Posterior cingulate gyrus (tissue), 11 donors: Measurements from ENCODE around the gene BTBD9.

Experiments used
- DNase-seq, 10 donors: peaks; one replicate each; pipeline versions ENCODE4 v3.0.0 to v3.0.0-alpha.2; 2020 to 2021; ENCODE audit warnings: mixed read lengths in 3 of 10
- intact Hi-C: fragments of 100-400 bp; cut with DNase I; formaldehyde crosslinking; loops from one replicate; pipeline ENCODE4 v1.15.1; 2023

Gene BTBD9

GRCh38 chr6:38174806-38175495, 464.8 kb downstream of the BTBD9 start:
- peak in 3 of 10 donors; percentile 50 to 74 (median 63) for DNase-seq
- intact Hi-C loops: no loop called here

- peak in 2 of 10 donors; percentile 0 to 38 for DNase-seq
- intact Hi-C loops: no loop called here
These were observed 465.4 kb downstream of the BTBD9 start for GRCh38 chr6:38174315-38174714.

DNA sequence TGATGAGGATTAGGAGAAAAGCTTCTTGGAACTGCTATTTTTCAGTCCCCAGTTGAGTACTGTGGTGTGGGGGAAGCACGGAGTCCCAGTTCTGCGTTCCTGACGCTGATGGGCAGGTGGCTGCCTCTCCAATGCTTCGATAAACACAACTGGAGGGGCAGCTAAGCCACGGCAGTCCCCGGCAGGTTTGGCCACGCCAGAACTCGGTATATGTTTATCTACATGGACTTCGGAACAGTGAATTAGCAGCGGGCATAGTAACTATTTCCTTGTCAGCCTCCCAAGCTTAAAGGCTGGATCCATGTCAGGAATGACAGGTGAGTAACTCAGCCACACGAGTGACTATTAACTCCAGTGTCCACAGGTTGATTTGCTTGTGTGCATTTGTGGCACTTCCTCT, 465.8 kb downstream of the BTBD9 start:
- peak in 2 of 10 donors; percentile 12 to 55 for DNase-seq
- intact Hi-C loops: no loop called here

- DNase-seq: peak in 2 of 10 donors; percentile 54 to 66
- intact Hi-C loops: no loop called here
These were observed 466.9 kb downstream of the BTBD9 start for GRCh38 chr6:38172739-38173410.

DNA sequence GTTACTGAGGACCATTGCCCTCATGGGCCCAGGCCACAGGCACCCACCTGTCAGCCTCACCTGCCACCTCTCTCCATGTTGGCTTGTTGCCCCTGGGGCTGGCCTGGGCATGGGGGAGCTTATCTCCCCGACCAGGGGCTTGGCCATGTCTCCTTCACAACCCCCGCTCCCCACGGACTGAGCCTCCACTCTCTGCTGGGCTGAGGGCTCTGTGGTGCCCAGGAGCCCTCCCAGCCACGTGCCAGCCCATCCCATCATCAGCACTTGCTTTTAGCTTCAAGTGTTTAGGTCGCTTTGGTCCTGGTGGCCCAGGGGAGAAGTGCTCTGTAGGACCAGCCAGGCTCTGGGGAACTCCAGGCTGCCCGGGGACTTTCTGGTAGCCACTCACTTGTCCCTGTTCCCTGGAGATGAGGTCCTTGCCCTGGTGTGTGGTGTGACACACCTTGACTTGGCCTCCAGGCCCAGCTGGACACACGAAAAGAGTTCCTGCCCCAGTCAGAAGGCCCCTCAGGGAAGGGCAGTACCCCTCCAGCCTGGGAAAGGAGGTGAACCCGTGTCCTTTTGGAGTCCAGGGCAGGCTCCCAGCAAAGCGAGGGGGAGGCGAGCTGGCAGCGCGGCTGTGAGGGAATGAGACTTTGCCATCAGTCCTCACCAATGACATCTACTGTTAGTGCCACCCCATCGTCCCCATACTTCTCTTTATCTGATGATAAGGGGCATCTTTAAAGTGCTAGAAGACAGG, 467.6 kb downstream of the BTBD9 start:
- intact Hi-C loops: no loop called here
- peak in 3 of 10 donors; percentile 21 to 75 (median 49) for DNase-seq

DNA sequence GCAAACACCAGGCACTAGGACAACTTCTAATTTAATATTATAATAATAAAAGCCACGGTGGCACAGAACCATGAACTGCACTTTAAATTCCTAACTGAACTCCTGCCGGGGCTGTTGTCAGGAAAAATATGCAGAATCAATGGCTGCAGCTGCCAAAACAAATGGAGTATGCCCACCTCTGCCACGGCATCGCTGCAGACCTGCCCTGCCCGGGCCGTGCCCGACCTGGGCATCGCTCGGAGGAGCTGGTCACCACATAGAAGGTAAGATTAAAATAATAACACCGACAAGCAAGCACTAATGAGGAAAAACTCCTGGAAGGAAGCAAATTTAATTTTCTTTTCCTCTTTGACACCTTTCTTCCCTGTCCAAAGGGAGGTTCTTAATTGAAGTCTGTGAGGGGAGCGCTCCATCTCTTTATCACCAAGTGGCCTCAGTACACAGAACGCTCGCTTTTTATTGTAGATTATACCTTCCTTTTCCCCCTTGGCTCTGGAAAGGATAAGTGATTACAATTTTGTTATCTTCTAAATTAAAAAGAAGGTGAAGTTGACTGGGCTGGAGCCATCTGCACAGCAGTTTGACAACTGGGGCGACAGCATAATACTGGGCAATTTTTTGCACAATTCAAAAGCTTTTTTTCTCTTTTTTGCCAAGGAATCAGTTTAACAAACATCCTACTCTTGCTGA, 468.9 kb downstream of the BTBD9 start:
- peak in 3 of 10 donors; percentile 10 to 52 (median 27) for DNase-seq
- intact Hi-C loops: no loop called here

GRCh38 chr6:38169977-38170526, 469.7 kb downstream of the BTBD9 start:
- intact Hi-C loops: no loop called here
- peak in 3 of 10 donors; percentile 59 to 78 (median 59) for DNase-seq

GRCh38 chr6:38169221-38169976, 470.3 kb downstream of the BTBD9 start:
- peak in 3 of 10 donors; percentile 52 to 72 (median 65) for DNase-seq
- intact Hi-C loops: no loop called here

DNA sequence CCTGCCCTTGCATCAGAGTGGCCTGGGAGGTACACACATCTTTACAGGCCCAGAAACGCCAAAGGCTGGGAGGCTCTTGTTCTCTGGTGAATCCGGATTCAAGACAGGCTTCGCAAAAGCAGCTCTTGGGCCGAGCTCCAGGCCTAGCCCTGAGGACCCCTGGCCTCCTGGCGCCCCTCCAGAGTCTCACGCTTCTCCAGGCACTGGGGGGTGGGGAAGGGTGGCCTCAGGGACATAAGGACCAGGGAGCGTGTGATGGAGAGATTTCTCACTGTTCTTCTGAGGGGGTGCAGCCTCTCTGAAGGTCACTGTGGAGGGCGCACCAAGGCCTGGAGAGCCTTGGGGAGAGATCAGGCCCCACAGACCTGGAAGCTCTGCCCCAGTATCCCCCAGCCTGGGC, 471.0 kb downstream of the BTBD9 start:
- intact Hi-C loops: no loop called here
- DNase-seq: peak in 3 of 10 donors; percentile 47 to 77 (median 62)

DNA sequence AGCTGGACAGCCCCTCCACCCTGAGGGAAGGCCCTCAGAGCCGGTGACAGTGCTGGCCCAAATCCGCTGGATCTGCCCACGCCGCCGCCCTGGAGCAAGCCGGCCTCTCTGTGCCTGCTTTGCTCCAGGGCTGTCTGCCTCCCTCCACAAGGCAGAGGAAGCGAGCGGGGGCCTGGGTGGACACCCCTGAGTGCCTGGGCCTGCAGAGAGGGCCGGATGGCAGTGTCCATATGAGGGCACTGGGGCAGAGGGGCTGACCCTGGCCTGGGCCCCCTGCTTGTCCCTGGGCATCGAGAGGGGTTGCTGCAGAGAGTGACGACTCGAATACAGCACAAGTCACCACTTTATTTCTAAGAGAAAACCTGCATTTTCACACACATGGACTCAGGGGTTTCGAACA, 471.6 kb downstream of the BTBD9 start:
- DNase-seq: peak in 3 of 10 donors; percentile 14 to 60 (median 58)
- intact Hi-C loops: no loop called here

- intact Hi-C loops: no loop called here
- peak in 3 of 10 donors; percentile 33 to 69 (median 54) for DNase-seq
These were observed 472.1 kb downstream of the BTBD9 start for GRCh38 chr6:38167598-38167997.

DNA sequence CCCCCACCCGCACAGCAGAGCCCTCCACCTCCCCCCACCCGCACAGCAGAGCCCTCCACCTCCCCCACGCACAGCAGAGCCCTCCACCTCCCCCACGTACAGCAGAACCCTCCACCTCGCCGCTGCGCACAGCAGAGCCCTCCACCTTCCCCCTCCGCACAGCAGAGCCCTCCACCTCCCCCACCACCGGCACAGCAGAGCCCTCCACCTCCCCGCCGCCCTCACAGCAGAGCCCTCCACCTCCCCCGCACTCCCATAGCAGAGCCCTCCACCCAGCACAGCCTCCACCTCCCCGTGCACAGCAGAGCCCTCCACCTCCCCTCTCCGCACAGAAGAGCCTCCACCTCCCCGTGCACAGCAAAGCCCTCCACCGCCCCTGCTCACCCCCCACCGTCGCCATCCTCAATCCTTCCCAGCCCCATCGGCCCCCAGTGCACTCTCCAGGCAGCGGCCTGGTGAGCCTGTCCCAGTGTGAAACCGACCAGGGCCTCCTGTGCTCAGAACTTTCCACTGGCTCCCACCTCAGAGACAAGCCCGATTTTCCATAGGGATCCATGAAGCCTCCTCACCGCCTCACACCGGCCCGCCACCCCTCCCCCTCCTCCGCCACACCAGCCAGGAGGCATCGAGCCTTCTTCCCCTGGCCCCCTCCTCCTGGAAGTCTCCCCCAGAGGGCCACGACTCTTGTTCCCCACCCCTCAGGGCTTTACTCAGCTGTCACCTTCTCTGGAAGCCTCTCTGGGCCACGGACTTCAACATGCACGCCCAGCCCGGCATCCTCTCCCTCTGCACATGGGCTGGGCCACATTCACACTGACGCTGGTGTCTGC, 473.1 kb downstream of the BTBD9 start:
- intact Hi-C loops: no loop called here
- DNase-seq: peak in 3 of 10 donors; percentile 72 to 76 (median 73)

GRCh38 chr6:38164671-38165108, 475.0 kb downstream of the BTBD9 start:
- peak in 2 of 10 donors; percentile 50 to 55 for DNase-seq
- intact Hi-C loops: no loop called here

- intact Hi-C loops: no loop called here
- peak in 1 of 10 donors; percentile 43 for DNase-seq
These were observed 475.6 kb downstream of the BTBD9 start for GRCh38 chr6:38164131-38164481.

DNA sequence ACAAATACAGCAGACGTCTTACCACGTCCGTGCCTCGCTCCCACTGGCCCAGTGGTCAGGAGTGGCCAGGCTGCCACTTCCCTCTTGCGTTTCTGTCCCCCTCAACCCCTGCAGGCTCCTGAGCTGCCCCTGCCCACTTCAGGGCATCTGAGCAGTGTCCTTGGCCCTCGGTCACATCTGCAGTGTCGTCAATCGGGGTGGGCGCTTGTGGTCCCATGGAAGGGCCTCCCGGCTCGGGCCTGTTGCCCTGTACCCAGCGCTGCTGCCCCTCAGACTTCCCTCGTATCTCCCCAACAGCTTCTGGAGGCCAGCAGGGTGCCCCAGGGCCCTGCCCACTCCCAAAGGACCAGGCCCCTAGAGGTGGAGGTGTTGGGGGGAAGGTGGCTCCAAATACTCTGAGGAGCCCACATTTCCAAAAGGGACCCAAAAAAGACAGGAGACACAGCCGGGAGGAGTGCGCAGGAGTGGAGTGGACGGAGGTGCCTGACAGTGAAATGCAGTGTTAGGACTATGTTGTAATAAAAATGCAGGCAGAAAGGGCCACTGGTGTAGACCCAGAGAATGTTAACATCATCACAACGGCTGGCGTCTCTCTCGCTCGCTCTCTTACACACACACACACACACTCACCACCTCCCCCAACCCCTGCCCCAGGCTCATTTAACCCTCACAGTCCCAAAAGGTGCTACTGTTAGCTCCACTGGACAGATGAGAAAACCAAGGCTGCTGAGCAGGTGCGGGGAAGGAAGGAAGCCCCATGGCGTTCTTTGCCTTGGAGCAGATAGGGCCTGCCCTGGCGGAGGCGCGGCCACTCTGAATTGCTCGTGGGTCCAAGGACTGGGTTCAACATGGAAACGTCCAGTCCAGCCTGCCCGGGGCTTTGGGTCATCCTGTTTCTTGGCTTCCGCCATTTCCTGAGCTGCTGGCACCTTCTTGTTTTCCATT, 476.3 kb downstream of the BTBD9 start:
- DNase-seq: peak in 2 of 10 donors; percentile 62 to 75
- intact Hi-C loops: no loop called here

DNA sequence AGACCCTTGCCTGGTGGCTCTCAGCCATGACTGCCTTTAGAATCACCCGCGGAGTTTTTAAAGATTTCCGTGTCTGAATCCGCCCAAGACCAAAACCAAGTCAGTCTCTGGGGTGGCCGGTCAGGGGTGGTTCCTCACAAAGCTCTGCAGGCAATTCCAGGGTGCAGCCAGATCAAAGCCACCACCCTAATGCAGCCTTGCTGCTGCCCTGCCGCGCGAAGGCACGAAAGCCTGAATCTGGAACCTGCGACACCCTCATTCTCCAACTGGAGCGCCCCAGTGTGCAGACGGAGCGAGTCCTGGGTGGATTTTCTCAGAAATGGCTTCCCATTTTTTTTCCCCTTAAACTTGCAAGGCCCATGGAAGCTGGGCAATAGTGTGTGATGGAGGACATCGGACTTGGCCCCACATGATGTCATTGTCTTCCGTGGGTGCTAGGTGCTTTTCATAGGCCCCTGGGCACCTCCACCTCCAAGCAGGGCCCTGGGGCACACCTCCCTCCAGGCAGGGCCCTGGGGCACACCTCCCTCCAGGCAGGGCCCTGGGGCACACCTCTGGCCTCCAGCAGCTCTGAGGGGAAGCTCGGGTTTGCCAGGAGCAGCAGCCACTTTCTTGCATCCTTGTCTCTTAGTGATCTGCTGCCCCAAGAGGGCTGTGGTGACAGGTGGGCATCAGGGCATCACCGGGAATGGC, 477.1 kb downstream of the BTBD9 start:
- intact Hi-C loops: no loop called here
- peak in 2 of 10 donors; percentile 54 to 63 for DNase-seq
